NCI-H748 (cell line): Measurements from ENCODE around the gene MOCS3.

Source experiments
- DNase-seq: peaks from one replicate; lab custom pipeline; 2025; ENCODE audit not compliant: unreplicated experiment; lab: John Stamatoyannopoulos, UW

The MOCS3 gene

GRCh38 chr20:50958615-50959542 is at the start of gene MOCS3:
MOCS3 (plus strand) TSS chr20:50958818; CDS start chr20:50958843, 25 bp downstream.
- DNase-seq = peak; percentile 88

- no peak for DNase-seq
These were observed 49.2 kb upstream of the MOCS3 start for GRCh38 chr20:50909413-50909812.

DNA sequence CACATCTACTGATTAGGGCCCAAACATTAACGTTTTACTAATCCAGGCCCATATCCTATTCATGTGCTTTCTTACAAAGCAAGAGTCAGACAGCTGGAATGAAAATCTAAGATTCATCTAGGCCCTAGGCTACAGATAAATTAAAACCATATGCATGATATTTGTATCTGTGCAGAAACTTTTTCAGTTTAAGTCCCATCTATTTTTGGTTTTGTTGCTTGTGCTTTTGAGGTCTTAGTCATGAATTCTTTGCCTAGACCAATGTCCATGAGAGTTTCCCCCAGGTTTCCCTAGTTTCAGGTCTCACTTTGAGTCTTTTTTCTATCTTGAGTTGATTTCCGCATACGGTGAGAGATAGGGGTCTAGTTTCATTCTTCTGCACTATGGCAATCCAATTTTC is 47.6 kb upstream of the MOCS3 start:
- no peak for DNase-seq

DNA sequence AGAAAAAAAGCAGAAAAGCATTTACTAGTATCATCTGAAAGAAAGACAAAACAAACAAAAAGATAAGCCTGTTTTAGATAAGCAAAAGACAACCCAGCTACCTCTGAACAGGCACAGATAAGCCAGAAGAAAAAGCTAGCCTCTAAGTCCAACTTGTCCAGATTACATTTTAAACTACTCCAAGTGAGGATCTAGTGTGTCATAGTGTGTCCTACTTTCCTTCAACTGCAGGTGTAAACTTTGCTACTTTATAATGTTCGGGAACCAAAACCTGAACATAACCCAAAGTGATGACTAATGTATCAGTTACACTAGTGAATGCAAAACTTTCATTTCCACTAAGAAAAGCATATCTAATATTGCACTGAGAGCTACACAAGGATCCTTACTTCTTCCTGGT is 46.9 kb upstream of the MOCS3 start:
- no peak for DNase-seq

DNA sequence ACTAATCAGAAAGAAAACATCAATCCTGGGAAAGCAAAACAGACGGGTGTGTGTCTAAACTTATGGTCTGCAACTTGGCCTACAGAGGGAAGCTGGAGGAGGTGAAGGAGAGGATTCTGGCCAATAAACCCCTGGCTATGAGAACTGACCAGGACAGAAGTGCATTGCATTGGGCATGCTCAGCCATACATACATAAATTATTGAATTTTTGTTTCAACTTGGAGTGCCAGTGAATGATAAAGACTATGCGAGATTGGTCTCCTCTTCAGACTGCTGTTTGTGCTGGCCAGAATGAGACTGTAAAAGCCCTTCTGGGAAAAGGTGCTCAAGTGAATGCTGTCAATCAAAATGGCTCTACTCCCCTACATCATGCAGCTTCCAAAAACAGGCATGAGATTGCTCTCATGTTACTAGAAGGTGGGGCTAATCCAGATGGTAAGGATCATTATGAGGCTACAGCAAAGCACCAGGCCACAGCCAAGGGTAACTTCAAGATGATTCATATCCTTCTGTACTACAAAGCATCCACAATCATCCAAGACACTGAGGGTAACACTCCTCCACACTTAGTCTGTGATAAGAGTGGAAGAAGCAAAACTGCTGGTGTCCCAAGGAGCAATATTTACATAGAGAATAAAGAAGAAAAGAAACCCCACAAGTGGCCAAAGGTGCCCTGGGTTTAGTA is 44.8 kb upstream of the MOCS3 start:
- DNase-seq = no peak

DNA sequence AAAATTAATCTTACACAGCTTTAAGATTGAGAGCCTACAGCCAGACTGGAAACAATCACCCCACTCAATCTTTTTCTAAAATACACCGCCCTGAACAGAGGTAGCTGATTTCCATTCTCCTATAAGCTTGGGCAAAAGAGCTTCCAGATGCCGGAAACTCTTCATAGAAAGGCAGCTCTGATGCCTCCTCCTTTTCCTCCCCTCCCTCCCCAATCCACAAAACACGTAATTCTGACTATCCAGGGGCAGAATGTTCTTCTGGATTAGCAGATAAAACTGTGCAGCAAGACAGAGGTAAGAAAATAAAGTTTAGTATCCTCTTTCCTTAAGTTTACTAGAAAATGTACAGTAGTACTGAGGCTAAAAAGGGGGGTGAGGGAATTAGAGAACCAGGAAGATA is 43.2 kb upstream of the MOCS3 start:
- DNase-seq = no peak

- DNase-seq = no peak
These were observed 42.4 kb upstream of the MOCS3 start for GRCh38 chr20:50916257-50916656.

DNA sequence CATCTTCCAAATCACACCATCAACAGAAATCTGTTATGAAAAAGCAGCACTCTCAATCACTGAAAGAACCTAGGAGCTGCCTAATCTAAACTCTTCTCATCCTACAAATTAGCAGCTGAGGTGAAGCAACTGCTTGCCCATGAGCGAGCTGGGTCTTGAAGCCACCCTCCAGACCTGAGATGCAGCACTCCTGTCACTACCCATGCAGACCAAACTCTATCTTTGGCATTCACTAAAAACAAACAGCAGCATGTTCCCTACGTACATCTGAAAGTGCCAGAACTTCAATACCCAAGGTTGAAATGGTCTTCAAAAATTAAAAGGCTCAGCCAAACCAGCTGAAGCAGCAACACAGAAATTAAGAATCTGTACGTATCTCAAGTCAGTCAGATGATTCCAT is 41.7 kb upstream of the MOCS3 start:
- no peak for DNase-seq

- no peak for DNase-seq
These were observed 40.2 kb upstream of the MOCS3 start for GRCh38 chr20:50918403-50918802.

GRCh38 chr20:50919567-50919966 is 39.1 kb upstream of the MOCS3 start:
- DNase-seq = no peak

- DNase-seq = no peak
These were observed 37.6 kb upstream of the MOCS3 start for GRCh38 chr20:50920997-50921396.

- DNase-seq = no peak
These were observed 36.7 kb upstream of the MOCS3 start for GRCh38 chr20:50921803-50922501.

- DNase-seq = no peak
These were observed 34.2 kb upstream of the MOCS3 start for GRCh38 chr20:50924261-50924920.

GRCh38 chr20:50926530-50926929 is 32.1 kb upstream of the MOCS3 start:
- no peak for DNase-seq

DNA sequence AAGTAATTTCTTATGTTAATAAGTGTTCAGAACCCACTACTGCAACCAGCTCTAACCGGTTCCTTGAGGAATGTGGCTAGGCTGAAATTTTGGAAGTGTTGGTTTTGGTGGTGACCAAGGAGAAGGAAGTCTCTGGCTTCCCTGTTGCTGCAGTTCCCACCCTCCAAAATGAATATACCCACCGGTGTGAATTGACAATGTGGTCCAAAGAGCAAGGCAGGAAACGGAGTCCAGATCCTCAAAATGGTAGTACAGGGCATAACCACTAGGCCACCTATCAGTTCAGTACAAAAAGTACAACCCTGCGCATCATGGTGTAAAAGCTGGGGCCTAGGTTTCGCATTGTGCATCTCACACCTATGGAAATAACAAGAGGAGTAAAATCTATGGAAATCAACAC is 30.1 kb upstream of the MOCS3 start:
- no peak for DNase-seq

DNA sequence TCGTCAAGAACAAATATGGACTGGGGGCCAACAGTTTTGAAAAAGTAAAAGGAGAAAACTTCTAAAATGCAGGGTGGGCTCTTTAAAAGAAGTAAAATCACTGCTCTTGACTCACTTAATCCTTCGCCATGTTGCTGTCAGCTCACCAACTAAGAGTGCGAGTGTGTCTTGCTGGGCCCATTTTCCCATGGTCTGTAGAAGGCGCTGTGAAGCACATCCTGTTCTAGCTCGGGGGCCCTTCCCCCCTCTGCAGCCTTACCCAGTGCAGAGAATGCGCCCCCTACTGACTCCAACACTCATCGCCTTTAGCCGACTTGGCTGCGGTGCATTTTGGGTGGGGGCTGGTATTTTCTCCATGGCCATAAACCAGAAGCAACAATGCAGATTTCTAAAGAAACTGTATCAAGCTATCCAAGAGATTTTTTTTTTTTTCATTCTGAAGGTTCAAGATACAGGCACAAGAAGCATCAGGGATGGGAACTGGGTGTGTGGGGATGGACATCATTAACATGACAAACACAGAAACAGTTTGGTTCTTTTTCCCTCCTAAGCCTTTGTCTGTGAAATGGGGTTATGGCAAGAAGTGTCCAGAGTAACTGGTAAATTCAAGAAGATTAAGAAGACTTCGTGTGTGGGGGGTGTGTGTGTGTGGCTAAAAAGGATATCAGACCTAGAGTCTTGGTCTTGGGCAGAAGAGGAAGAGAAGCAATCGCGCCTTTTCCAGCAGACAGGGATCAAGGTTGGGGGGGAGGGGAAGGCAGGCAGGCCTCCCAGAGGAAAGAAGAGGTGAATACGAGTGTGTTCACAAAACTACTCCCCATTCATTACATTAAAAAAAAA is 29.1 kb upstream of the MOCS3 start:
- peak; percentile 89 for DNase-seq

- peak; percentile 9 for DNase-seq
These were observed 28.3 kb upstream of the MOCS3 start for GRCh38 chr20:50930139-50930975.

DNA sequence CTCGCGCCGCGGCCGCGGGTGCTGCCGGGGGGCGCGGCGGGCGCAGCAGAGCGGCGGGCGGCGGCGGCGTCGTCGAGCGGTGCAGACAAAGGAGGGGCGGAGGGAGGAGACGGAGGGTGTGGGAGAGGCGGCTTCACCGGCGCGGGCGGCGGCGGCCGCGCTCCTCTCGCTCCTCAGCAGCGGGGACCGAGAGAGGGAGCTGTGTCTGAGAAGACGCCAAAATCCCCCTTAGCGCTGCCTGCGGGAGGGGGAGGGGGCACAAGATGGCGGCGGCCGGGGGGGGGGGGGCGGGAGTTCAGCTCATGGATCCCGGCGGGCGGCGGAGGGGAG is 27.7 kb upstream of the MOCS3 start:
- no peak for DNase-seq

- peak; percentile 92 for DNase-seq
These were observed 27.2 kb upstream of the MOCS3 start, which contains the start of gene ADNP for GRCh38 chr20:50931306-50932015. ADNP (minus strand) TSS chr20:50931437; CDS start chr20:50903996, 27,441 bp downstream.
